HepG2 (cell line): Measurements from ENCODE around the gene NR1H3. TPM values are rescaled to one million over a fixed set of nuclear protein-coding genes. Genes with fewer than 3 reads are reported as not detected.

ENCODE experiments used
- ATAC-seq: fragments of 200-7000 bp; cut with Tn5 transposase; 3 replicates; pipeline ENCODE4 v1.9.1; 2020; ENCODE audit warnings: mild to moderate bottlenecking, moderate library complexity
- BruUV-seq: library from RNA; stranded (reverse); fragments of 400-500 nt; replicated peaks from 2 replicates; lab custom pipeline; 2021; lab: Mats Ljungman, UMichigan
- CTCF ChIA-PET: fragments of 300-600 bp; formaldehyde crosslinking; extraction: SDS; loops from one replicate; lab custom pipeline; 2021; ENCODE audit warnings: low total read pairs, inconsistent platforms, low intra/inter-chr PET ratio; lab: Yijun Ruan, JAX
- POLR2A ChIA-PET: fragments of 350-600 bp; sonication (Branson Sonifier 250); formaldehyde crosslinking; loops from one replicate; lab custom pipeline; 2020; ENCODE audit warnings: antibody characterized with exemption, inconsistent platforms; lab: Yijun Ruan, JAX
- DNase-seq: peaks from one replicate; pipeline ENCODE4 v3.0.0-alpha.2; 2015; ENCODE audit warnings: low spot score
- FAIRE-seq: peaks from 3 replicates; lab custom pipeline; 2011; peaks lifted over from hg19 to GRCh38; lab: Jason Lieb, UNC
- H2AFZ ChIP-seq: one replicate; pipeline ENCODE4 v1.6.1; 2011; ENCODE audit warnings: low read length, inconsistent platforms
- H3K27ac ChIP-seq: fragments of 300-600 bp; 3 replicates; pipeline ENCODE4 v1.8.0; 2011; ENCODE audit warnings: mixed run types, mild to moderate bottlenecking, mixed read lengths, low read length, inconsistent platforms; ENCODE audit not compliant: insufficient read depth; ENCODE audit errors: extremely low read length
- H3K27me3 ChIP-seq, 2 experiments: fragments of 200-600 bp in 1 of 2; 2 replicates in 1 of 2; 3 replicates in 1 of 2; pipeline versions ENCODE4 v1.6.0 to v1.8.0; 2011; ENCODE audit warnings: low read length in 2 of 2, mild to moderate bottlenecking in 2 of 2, moderate library complexity in 2 of 2, inconsistent platforms in 1 of 2; ENCODE audit not compliant: insufficient read depth in 2 of 2, control insufficient read depth in 1 of 2
- H3K36me3 ChIP-seq, 2 experiments: fragments of 200-600 bp in 1 of 2; replicated peaks in 1 of 2; 2 replicates in 1 of 2; 3 replicates in 1 of 2; pipeline versions ENCODE4 v1.5.1 to v1.8.0; 2011; ENCODE audit warnings: low read length in 2 of 2, inconsistent platforms in 1 of 2; ENCODE audit not compliant: insufficient read depth in 2 of 2, control insufficient read depth in 1 of 2
- H3K4me1 ChIP-seq: 2 replicates; pipeline ENCODE4 v1.5.1; 2012; ENCODE audit warnings: low read length, inconsistent platforms; ENCODE audit not compliant: insufficient read depth
- H3K4me2 ChIP-seq: 2 replicates; pipeline ENCODE4 v1.6.0; 2011; ENCODE audit warnings: low read depth, low read length, inconsistent platforms
- H3K4me3 ChIP-seq, 3 experiments: fragments of 200-600 bp in 1 of 3; sonication (generic), shearing (Covaris generic) in 1 of 3; replicated peaks in 1 of 3; 2 replicates each; pipeline ENCODE4 v1.5.1; 2011 to 2016; ENCODE audit warnings: low read length in 3 of 3, inconsistent platforms in 2 of 3, low read depth in 2 of 3, mild to moderate bottlenecking in 2 of 3, control low read depth in 1 of 3, mixed read lengths in 1 of 3; ENCODE audit not compliant: insufficient read depth in 1 of 3
- H3K79me2 ChIP-seq: one replicate; pipeline ENCODE4 v1.6.1; 2011; ENCODE audit warnings: low read length, inconsistent platforms; ENCODE audit not compliant: insufficient read depth
- H3K9ac ChIP-seq: 2 replicates; pipeline ENCODE4 v1.6.0; 2011; ENCODE audit warnings: mild to moderate bottlenecking, low read depth, low read length, inconsistent platforms; ENCODE audit not compliant: insufficient read depth
- H3K9me3 ChIP-seq: 2 replicates; pipeline ENCODE4 v1.5.1; 2012; ENCODE audit warnings: mild to moderate bottlenecking, low read length
- H4K20me1 ChIP-seq: 2 replicates; pipeline ENCODE4 v1.6.0; 2011; ENCODE audit warnings: inconsistent platforms, mild to moderate bottlenecking, low read length, moderate library complexity; ENCODE audit not compliant: insufficient read depth
- CREM ChIP-seq, 2 experiments: sonication (generic) in 1 of 2; formaldehyde crosslinking in 1 of 2; IDR thresholded peaks; 2 replicates each; pipeline versions ENCODE4 v1.4.0 to v1.6.1; 2016 to 2020; ENCODE audit warnings: antibody characterized with exemption in 1 of 2, mild to moderate bottlenecking in 1 of 2, missing genetic modification reagents in 1 of 2
- HNF4G ChIP-seq, 2 experiments: sonication (generic) in 1 of 2; formaldehyde crosslinking in 1 of 2; IDR thresholded peaks; 2 replicates each; pipeline versions ENCODE4 v1.4.0 to v1.6.1; 2011 to 2020; ENCODE audit warnings: borderline replicate concordance in 2 of 2, low read depth in 2 of 2, mild to moderate bottlenecking in 2 of 2, low read length in 1 of 2, missing genetic modification reagents in 1 of 2, moderate library complexity in 1 of 2
- SIX1 ChIP-seq: sonication (generic); formaldehyde crosslinking; IDR thresholded peaks from 2 replicates; pipeline ENCODE4 v1.4.0; 2020; ENCODE audit warnings: missing genetic modification reagents, borderline replicate concordance
- TBP ChIP-seq: sonication (generic); formaldehyde crosslinking; IDR thresholded peaks from 2 replicates; pipeline ENCODE4 v1.5.0; 2020; ENCODE audit warnings: missing genetic modification reagents
- ZBED4 ChIP-seq: sonication (generic); formaldehyde crosslinking; IDR thresholded peaks from 2 replicates; pipeline ENCODE4 v1.4.0; 2020; ENCODE audit warnings: missing genetic modification reagents, borderline replicate concordance
- ZBTB4 ChIP-seq: sonication (generic); formaldehyde crosslinking; IDR thresholded peaks from 2 replicates; pipeline ENCODE4 v1.4.0; 2020; ENCODE audit warnings: missing genetic modification reagents, mild to moderate bottlenecking, borderline replicate concordance
- ZNF234 ChIP-seq: sonication (generic); formaldehyde crosslinking; conservative IDR thresholded peaks from 2 replicates; pipeline ENCODE4 v1.5.1; 2020; ENCODE audit warnings: mild to moderate bottlenecking, missing genetic modification reagents
- ZNF816 ChIP-seq: sonication (generic); formaldehyde crosslinking; IDR thresholded peaks from 2 replicates; pipeline ENCODE4 v1.8.0; 2022; ENCODE audit warnings: missing genetic modification reagents, mild to moderate bottlenecking, borderline replicate concordance
- ZNF879 ChIP-seq: sonication (generic); formaldehyde crosslinking; IDR thresholded peaks from 2 replicates; pipeline ENCODE4 v1.8.1; 2023; ENCODE audit warnings: missing genetic modification reagents
- WGBS: methylation state at CpG from one replicate; pipeline ENCODE4 v1.1.6; 2017; ENCODE audit warnings: low lambda C conversion rate; 5-methylcytosine and 5-hydroxymethylcytosine counted together
- in situ Hi-C: cut with HindIII; loops from 2 replicates; pipeline ENCODE4 v1.10.0; 2017; ENCODE audit warnings: low pct_unique_long_range_greater_than_20kb; ENCODE audit not compliant: extremely low pct_ligation_motif_present
- intact Hi-C: fragments of 100-400 bp; cut with micrococcal nuclease; formaldehyde crosslinking; loops from one replicate; pipeline ENCODE4 v1.10.0; 2022; ENCODE audit not compliant: unreplicated experiment
- polyA plus RNA-seq, 8 experiments: library from polyadenylated mRNA; depleted of rRNA in 3 of 8; stranded (reverse) in 7 of 8; unstranded in 1 of 8; fragments of >200 nt; fragmentation: Illumina TruSeq in 4 of 8; extraction: Trizol in 4 of 8; gene quantifications; 2 replicates each; pipeline versions ENCODE4 v1.2.1 to v1.2.3, GENCODE V29; 2011 to 2016; ENCODE audit warnings: low read depth in 4 of 8, missing spikeins in 1 of 8, mixed read lengths in 1 of 8; ENCODE audit not compliant: insufficient read depth in 1 of 8
- total RNA-seq, 5 experiments: library from RNA; depleted of rRNA; stranded (reverse); fragments of >200 nt; fragmentation: Illumina TruSeq; extraction: Trizol; gene quantifications; 2 replicates each; pipeline ENCODE4 v1.2.3, GENCODE V29; 2016; ENCODE audit warnings: low read depth in 1 of 5

The NR1H3 gene
- total and polyA plus RNA-seq, 2 of the 13 experiments (the other 11 are each of a cell fraction or from before 2014, with no cell fraction given): 41.8 to 102 TPM

- ChIA-PET CTCF (no interaction called here), POLR2A (no interaction called here)
Measured at GRCh38 chr11:47285969-47286770, 28.4 kb downstream of the NR1H3 start.

GRCh38 chr11:47288066-47288465, 30.3 kb downstream of the NR1H3 start:
- no peak overlapping the region for H2AFZ ChIP-seq
- ATAC-seq: no peak
- no peaks in the 10 kb centered on the region for H3K27me3 ChIP-seq
- H3K27ac ChIP-seq: no peak overlapping the region
- POLR2A ChIA-PET: no interaction called here
- H3K36me3 ChIP-seq: peaks cover 50 to 83% of the 10 kb centered on the region in 2 experiments
- H3K79me2 ChIP-seq: no peaks in the 10 kb centered on the region
- in situ Hi-C loops (no loop called here), intact Hi-C loops (no loop called here)
- no TSS peak for BruUV-seq
- 97% methylated on average over 5 of the region's 5 CpGs for WGBS
- DNase-seq: no peak
- no peaks in the 10 kb centered on the region for H3K9me3 ChIP-seq
- no peaks in the 10 kb centered on the region for H4K20me1 ChIP-seq
- H3K4me3 ChIP-seq: no peak overlapping the region
- no peak for FAIRE-seq
- H3K4me1 ChIP-seq: no peaks in the 10 kb centered on the region
- no peak overlapping the region for H3K9ac ChIP-seq
- CTCF ChIA-PET: no interaction called here
- no peak overlapping the region for H3K4me2 ChIP-seq
- TF ChIP-seq ZBTB4 (no peak), ZBED4 (no peak), HNF4G (IDR thresholded peaks at IDR 0.05; ENCODE audit: borderline replicate concordance, low read depth, low read length) (no peak), HNF4G (CRISPR knock-in tag; IDR thresholded peaks at IDR 0.05; ENCODE audit: borderline replicate concordance, low read depth) (no peak), ZNF816 (no peak), SIX1 (CRISPR knock-in tag) (no peak), ZNF879 (no peak), CREM (IDR thresholded peaks at IDR 0.05) (no peak), CREM (CRISPR knock-in tag; IDR thresholded peaks at IDR 0.05) (no peak)

More at GRCh38 chr11:47285969-47286770, 28.4 kb downstream of the NR1H3 start:
- Histone ChIP-seq H3K27ac (no peak overlapping the region), H3K4me1 (peaks cover 9% of the 10 kb centered on the region), H3K36me3 (peaks cover 46 to 79% of the 10 kb centered on the region in 2 experiments), H3K9ac (no peak overlapping the region), H3K79me2 (no peaks in the 10 kb centered on the region), H3K4me2 (no peak overlapping the region), H3K27me3 (no peaks in the 10 kb centered on the region), H4K20me1 (no peaks in the 10 kb centered on the region), H3K4me3 (no peak overlapping the region), H3K9me3 (no peaks in the 10 kb centered on the region), H2AFZ (no peak overlapping the region)
- intact Hi-C loops: no loop called here
- no peak for ATAC-seq
- no TSS peak for BruUV-seq
- in situ Hi-C loops: no loop called here
- 98% methylated on average over 13 of the region's 13 CpGs for WGBS
- no peak for FAIRE-seq
- DNase-seq: no peak
- TF ChIP-seq ZNF234 (no peak), TBP (no peak)
